ENCODE measurements around the gene SLC24A4. TPM values are rescaled to one million over a fixed set of nuclear protein-coding genes. Genes with fewer than 3 reads are reported as not detected.

The SLC24A4 gene
- total and polyA plus RNA-seq, 2 of the 4 experiments (the other 2 are of a cell fraction): not detected

GRCh38 chr14:92455231-92455630, 132.3 kb downstream of the SLC24A4 start:
- no TSS peak for BruUV-seq (replicated peaks)
- Histone ChIP-seq H3K56ac (ENCODE audit: extremely low read depth, insufficient read depth, low read length) (no peak overlapping the region), H2BK15ac (ENCODE audit: low read depth, low read length) (no peak overlapping the region), H3K23ac (ENCODE audit: low read depth, low read length) (no peak overlapping the region), H3K4me1 (ENCODE audit: control insufficient read depth, insufficient read depth, low read length) (no peaks in the 10 kb centered on the region), H3K9ac (ENCODE audit: low read depth, low read length) (no peak overlapping the region), H3K18ac (ENCODE audit: low read depth, low read length) (no peak overlapping the region), H4K20me1 (ENCODE audit: insufficient read depth, low read length) (no peaks in the 10 kb centered on the region), H3K4me2 (ENCODE audit: low read depth, low read length) (no peak overlapping the region), H2BK120ac (ENCODE audit: low read depth, low read length) (no peak overlapping the region), H4K5ac (ENCODE audit: low read depth, low read length) (no peak overlapping the region), H2AFZ (replicated peaks; ENCODE audit: low read length, poor library complexity) (no peak overlapping the region), H2AK9ac (replicated peaks; ENCODE audit: low read depth, low read length, poor library complexity) (no peak overlapping the region), H3K4me3 (ENCODE audit: insufficient read depth, low read depth, low read length) (no peak overlapping the region), H2AK5ac (ENCODE audit: low read depth, low read length) (no peak overlapping the region), H4K91ac (ENCODE audit: insufficient read depth, low read depth, low read length) (no peak overlapping the region), H3K9me3 (ENCODE audit: control insufficient read depth, insufficient read depth, low read length) (no peaks in the 10 kb centered on the region), H3K27ac (ENCODE audit: insufficient read depth, low read length) (no peak overlapping the region), H3K36me3 (ENCODE audit: control insufficient read depth, insufficient read depth, low read length) (no peaks in the 10 kb centered on the region), H3K79me1 (ENCODE audit: low read depth in 1 of 2, low read length in 2 of 2) (no peaks in the 10 kb centered on the region), H3K27me3 (ENCODE audit: control insufficient read depth, insufficient read depth, low read length) (no peaks in the 10 kb centered on the region; the same call in 1 of the 2 replicates), H3K4ac (ENCODE audit: low read depth, low read length) (no peak overlapping the region), H3K9me1 (ENCODE audit: insufficient read depth, low read length) (no peaks in the 10 kb centered on the region), H4K8ac (ENCODE audit: low read depth in 2 of 2, low read length in 2 of 2) (no peak overlapping the region), H3K14ac (replicated peaks; ENCODE audit: low read depth, low read length) (no peak overlapping the region), H2BK20ac (ENCODE audit: low read depth, low read length) (no peak overlapping the region), H2BK5ac (ENCODE audit: low read depth, low read length, poor library complexity, severe bottlenecking) (no peak overlapping the region)
- 100% methylated on average over 1 of the region's 2 CpGs; no CpG with 5 or more reads in 1 of the 2 experiments for WGBS, 2 experiments (ENCODE audit: extremely low coverage in 2 of 2, insufficient read length in 1 of 2)
- no peak for TF ChIP-seq CEBPB (IDR thresholded peaks at IDR 0.05; ENCODE audit: low read depth, low read length)
- no peak for TF ChIP-seq SMC3 (IDR thresholded peaks at IDR 0.05; ENCODE audit: low read depth, low read length)
- TF ChIP-seq NFE2L2 (IDR thresholded peaks at IDR 0.05; ENCODE audit: low read depth, low read length): peak; percentile 78
- peak; percentile 64 for TF ChIP-seq MAFK (IDR thresholded peaks at IDR 0.05; ENCODE audit: low read depth, low read length)
- POLR2A ChIA-PET (ENCODE audit: unreplicated experiment): no interaction called here
- dilution Hi-C loops (cut with HindIII; ENCODE audit: low sequenced_read_pairs, unreplicated experiment) (no loop called here), in situ Hi-C loops (cut with MboI; ENCODE audit: low sequenced_read_pairs) (loop anchor here (5.0 kb wide), 1 partner anchor 333 kb away; the partner anchor contains the start of genes CPSF2 and NDUFB1), intact Hi-C loops (cut with micrococcal nuclease) (no loop called here)
- CTCF ChIA-PET: no interaction called here
- DNase-seq: no peak
- ATAC-seq (ENCODE audit: low read depth): no peak

Data from IMR-90 (cell line).